CD8-positive, alpha-beta memory T cell (primary cell): ENCODE data around the gene SLC18A3. TPM values are rescaled to one million over a fixed set of nuclear protein-coding genes. Genes with fewer than 3 reads are reported as not detected.

Experiments used
- CTCF ChIA-PET: fragments of 350-600 bp; sonication (Branson Sonifier 250); formaldehyde crosslinking; loops from one replicate; lab custom pipeline; 2021; ENCODE audit warnings: antibody characterized with exemption; lab: Charles Lee
- POLR2A ChIA-PET: fragments of 350-600 bp; sonication (Branson Sonifier 250); formaldehyde crosslinking; loops from one replicate; lab custom pipeline; 2021; ENCODE audit warnings: antibody characterized with exemption; lab: Charles Lee
- DNase-seq, 5 donors: peaks; one replicate each; pipeline versions ENCODE4 v3.0.0 to v3.0.0-alpha.2; 2020 to 2022; ENCODE audit warnings: mixed read lengths in 1 of 5
- H3K27ac ChIP-seq: one replicate; pipeline ENCODE4 v1.7.0; 2013; ENCODE audit warnings: low read depth, mild to moderate bottlenecking, low read length, moderate library complexity
- H3K27me3 ChIP-seq: 2 replicates; pipeline ENCODE4 v1.7.0; 2013; ENCODE audit warnings: low read length, mild to moderate bottlenecking; ENCODE audit not compliant: insufficient read depth, poor library complexity, severe bottlenecking
- H3K36me3 ChIP-seq: 2 replicates; pipeline ENCODE4 v1.7.0; 2013; ENCODE audit warnings: mild to moderate bottlenecking, low read length, moderate library complexity; ENCODE audit not compliant: insufficient read depth
- H3K4me1 ChIP-seq: 2 replicates; pipeline ENCODE4 v1.7.0; 2013; ENCODE audit warnings: mild to moderate bottlenecking, low read length, moderate library complexity; ENCODE audit not compliant: insufficient read depth
- H3K4me3 ChIP-seq: 2 replicates; pipeline ENCODE4 v1.7.0; 2013; ENCODE audit warnings: mild to moderate bottlenecking, low read length
- H3K9me3 ChIP-seq: 2 replicates; pipeline ENCODE4 v1.7.0; 2013; ENCODE audit warnings: mild to moderate bottlenecking, low read length
- H3K27ac Mint-ChIP-seq, 8 donors: one replicate each; pipeline ENCODE4 v1.8.0; 2020 to 2021; ENCODE audit warnings: mixed read lengths in 8 of 8, mild to moderate bottlenecking in 6 of 8, inconsistent platforms in 3 of 8, moderate library complexity in 3 of 8
- H3K27me3 Mint-ChIP-seq, 2 donors: one replicate each; pipeline ENCODE4 v1.8.0; 2020 to 2021; ENCODE audit warnings: mixed read lengths in 2 of 2, mild to moderate bottlenecking in 1 of 2, moderate library complexity in 1 of 2
- H3K36me3 Mint-ChIP-seq, 3 donors: one replicate each; pipeline ENCODE4 v1.8.0; 2020 to 2021; ENCODE audit warnings: mixed read lengths in 3 of 3, inconsistent platforms in 1 of 3, mild to moderate bottlenecking in 1 of 3
- H3K4me1 Mint-ChIP-seq, 3 donors: one replicate each; pipeline ENCODE4 v1.8.0; 2020 to 2021; ENCODE audit warnings: mixed read lengths in 3 of 3, inconsistent platforms in 1 of 3, mild to moderate bottlenecking in 1 of 3
- H3K4me3 Mint-ChIP-seq, 7 donors: one replicate each; pipeline ENCODE4 v1.8.0; 2020 to 2021; ENCODE audit warnings: mixed read lengths in 7 of 7, mild to moderate bottlenecking in 6 of 7, moderate library complexity in 4 of 7, inconsistent platforms in 2 of 7
- H3K9me3 Mint-ChIP-seq, 5 donors: one replicate each; pipeline ENCODE4 v1.8.0; 2020 to 2022; ENCODE audit warnings: mixed read lengths in 5 of 5, mild to moderate bottlenecking in 3 of 5, moderate library complexity in 2 of 5, inconsistent platforms in 1 of 5
- polyA plus RNA-seq: library from polyadenylated mRNA; unstranded; fragments of 300-500 nt; fragmentation: Illumina TruSeq; gene quantifications from one replicate; pipeline ENCODE4 v1.2.3, GENCODE V29; 2021
- total RNA-seq, 2 experiments: library from RNA; stranded (reverse); gene quantifications; one replicate each; pipeline ENCODE4 v1.2.3, GENCODE V29; 2021

SLC18A3 gene
- total and polyA plus RNA-seq, 3 experiments from 2014 or later = not detected

DNA sequence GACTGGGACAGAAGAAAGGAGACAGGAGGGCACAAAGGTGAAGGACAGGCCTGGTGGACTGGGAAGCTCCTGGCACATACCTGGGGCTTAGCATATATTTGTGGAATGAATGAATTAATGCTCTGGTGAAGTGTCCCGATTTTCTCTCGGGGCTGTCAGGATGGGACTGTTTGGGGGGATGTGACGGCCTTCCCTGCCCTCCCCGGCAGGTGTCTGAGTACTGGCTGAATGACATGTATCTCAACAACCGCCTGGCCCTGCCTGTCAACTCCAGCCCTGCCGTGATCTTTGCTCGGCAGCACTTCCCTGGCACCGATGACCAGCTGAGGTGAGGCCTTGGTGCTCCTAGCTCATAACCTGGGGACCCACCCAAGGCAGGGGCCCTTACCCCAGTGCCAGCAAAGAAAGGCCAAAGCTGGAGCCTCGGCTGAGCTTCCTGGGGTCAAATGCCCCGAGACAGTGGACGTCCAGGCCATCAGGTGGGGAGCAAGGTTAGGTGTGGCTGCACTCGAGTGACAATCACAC, 10.2 kb downstream of the SLC18A3 start:
- POLR2A ChIA-PET = no interaction called here
- H3K36me3 Mint-ChIP-seq = no peaks in the 10 kb centered on the region
- H3K27ac ChIP-seq = no peak overlapping the region
- no peak for DNase-seq
- H3K4me1 ChIP-seq = no peaks in the 10 kb centered on the region
- H3K4me1 Mint-ChIP-seq = peaks cover 0 to 3% (median 0%) of the 10 kb centered on the region in 3 donors
- no peaks in the 10 kb centered on the region for H3K9me3 ChIP-seq
- no peaks in the 10 kb centered on the region for H3K36me3 ChIP-seq
- H3K27me3 Mint-ChIP-seq = peaks cover 30 to 58% of the 10 kb centered on the region in 2 donors
- no peak overlapping the region for H3K4me3 ChIP-seq
- peaks cover 8% of the 10 kb centered on the region for H3K27me3 ChIP-seq
- H3K27ac Mint-ChIP-seq = no peak overlapping the region
- CTCF ChIA-PET = no interaction called here
- no peak overlapping the region for H3K4me3 Mint-ChIP-seq
- no peaks in the 10 kb centered on the region for H3K9me3 Mint-ChIP-seq

DNA sequence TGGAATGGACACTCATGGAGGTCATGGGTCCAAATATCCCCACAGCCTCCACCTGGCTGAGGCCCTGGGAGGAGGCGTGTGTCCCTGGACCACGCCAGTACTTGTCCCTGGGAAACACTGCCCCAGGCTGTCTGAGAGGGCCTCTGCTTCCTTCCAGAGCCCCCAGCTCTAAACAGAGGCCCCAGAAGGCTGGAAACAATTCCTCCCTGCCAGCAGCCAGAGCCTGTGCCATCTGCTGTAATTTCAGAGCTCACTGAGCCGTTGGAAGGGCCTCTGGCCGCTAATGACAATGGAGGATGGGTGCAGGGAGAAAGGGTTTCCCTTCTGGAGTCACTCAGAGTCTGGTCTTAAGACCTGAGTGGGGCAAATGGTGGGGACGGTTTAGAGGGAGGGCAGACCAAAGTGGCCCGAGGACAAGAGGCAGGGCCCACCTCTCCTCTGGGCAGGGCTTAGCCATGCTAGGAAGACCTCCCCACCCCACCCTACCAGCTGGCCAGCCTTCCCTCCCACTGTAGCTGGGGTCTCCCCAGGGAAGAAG, 10.8 kb downstream of the SLC18A3 start:
- no peaks in the 10 kb centered on the region for H3K9me3 ChIP-seq
- no peak for DNase-seq
- Mint-ChIP-seq H3K4me3 (no peak overlapping the region), H3K4me1 (no peaks in the 10 kb centered on the region), H3K27ac (no peak overlapping the region), H3K27me3 (peaks cover 25 to 52% of the 10 kb centered on the region in 2 donors), H3K36me3 (no peaks in the 10 kb centered on the region), H3K9me3 (no peaks in the 10 kb centered on the region)
- CTCF ChIA-PET = no interaction called here
- POLR2A ChIA-PET = no interaction called here
- H3K36me3 ChIP-seq = no peaks in the 10 kb centered on the region
- no peak overlapping the region for H3K4me3 ChIP-seq
- H3K27me3 ChIP-seq = peaks cover 8% of the 10 kb centered on the region
- H3K27ac ChIP-seq = no peak overlapping the region
- H3K4me1 ChIP-seq = no peaks in the 10 kb centered on the region

DNA sequence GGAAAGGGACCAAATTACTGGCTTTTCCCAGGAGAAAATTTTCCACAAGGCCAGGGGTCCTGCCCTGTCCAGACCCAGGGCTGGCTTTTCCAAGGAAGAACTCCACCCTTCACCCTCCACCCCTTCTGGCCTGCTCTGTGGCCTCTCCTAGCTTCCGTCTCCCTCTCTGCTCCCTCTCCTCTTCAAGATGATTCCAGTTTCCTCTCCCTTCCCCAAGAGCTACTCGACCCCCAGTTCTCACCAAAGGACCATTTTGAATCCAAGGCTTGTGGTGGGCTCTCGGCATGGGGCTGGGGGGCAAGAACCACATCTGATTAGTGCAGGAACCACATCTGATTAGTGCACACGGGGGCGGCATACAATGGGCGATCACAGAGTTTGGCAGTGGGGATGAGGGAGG, 11.5 kb downstream of the SLC18A3 start:
- H3K27me3 ChIP-seq = peaks cover 5% of the 10 kb centered on the region
- CTCF ChIA-PET = no interaction called here
- H3K27ac ChIP-seq = no peak overlapping the region

DNA sequence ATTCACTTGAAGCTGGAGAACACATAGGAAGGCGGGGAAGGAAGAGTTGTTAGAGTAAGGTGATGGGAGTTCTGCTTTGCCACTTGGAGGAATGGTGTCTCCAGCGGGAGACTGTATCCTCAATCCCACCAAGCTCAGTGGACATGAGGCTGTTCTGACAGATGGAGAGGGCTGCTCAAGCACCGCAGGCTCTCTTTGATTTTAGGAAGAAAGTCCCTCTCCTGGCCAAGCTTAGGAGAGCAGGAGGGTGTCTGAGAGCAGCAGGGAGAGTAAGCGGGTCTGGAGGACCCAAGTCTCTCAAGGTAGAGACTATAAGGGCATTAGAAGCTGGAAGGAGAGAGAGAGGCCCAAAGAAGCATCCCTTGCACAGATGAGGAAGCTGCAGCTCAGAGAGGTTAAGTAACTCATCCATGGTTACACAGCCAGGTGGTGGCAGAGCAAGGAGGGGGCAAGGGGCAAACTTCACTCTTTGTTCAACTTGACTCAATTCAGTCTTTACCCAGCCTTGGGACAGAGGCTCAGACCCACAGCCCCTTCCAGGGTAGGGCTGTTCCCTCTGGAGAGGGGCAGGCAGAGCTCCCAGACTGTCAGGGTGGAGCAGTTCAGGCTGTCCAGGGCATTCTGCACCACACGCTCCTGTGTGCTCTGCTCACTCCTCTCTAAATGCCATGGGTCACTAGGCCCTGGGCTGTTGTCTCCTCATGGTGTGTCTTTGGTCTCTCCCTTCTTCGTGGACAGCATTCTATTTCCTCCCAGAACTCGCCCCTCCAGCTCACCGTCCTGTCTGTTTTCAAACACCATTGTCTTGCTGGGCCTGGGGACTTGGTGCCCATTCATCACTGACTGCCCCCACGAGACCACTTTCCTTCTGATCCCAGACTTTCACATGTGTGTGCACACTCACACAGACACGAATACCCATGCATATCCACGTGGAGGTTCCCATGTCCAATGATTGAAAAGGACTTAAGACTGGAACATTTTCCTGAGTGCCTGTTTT, 12.6 kb downstream of the SLC18A3 start:
- no peaks in the 10 kb centered on the region for H3K9me3 Mint-ChIP-seq
- no peak for DNase-seq
- Histone ChIP-seq H3K27ac (no peak overlapping the region), H3K36me3 (no peaks in the 10 kb centered on the region), H3K4me1 (no peaks in the 10 kb centered on the region), H3K9me3 (no peaks in the 10 kb centered on the region), H3K4me3 (no peak overlapping the region), H3K27me3 (no peaks in the 10 kb centered on the region)
- ChIA-PET POLR2A (no interaction called here), CTCF (interaction anchor here (0.6 kb wide), 1 partner anchor 29 kb away, joined by 3 read pairs; no protein-coding TSS in a partner anchor)
- no peak overlapping the region for H3K4me3 Mint-ChIP-seq
- H3K27ac Mint-ChIP-seq = no peak overlapping the region
- no peaks in the 10 kb centered on the region for H3K36me3 Mint-ChIP-seq
- H3K4me1 Mint-ChIP-seq = no peaks in the 10 kb centered on the region
- H3K27me3 Mint-ChIP-seq = peaks cover 22 to 34% of the 10 kb centered on the region in 2 donors

More for the DNA sequence above, 11.5 kb downstream of the SLC18A3 start:
- Mint-ChIP-seq H3K27ac (no peak overlapping the region), H3K9me3 (no peaks in the 10 kb centered on the region), H3K4me3 (no peak overlapping the region), H3K36me3 (no peaks in the 10 kb centered on the region), H3K27me3 (peaks cover 23 to 46% of the 10 kb centered on the region in 2 donors), H3K4me1 (no peaks in the 10 kb centered on the region)
- Histone ChIP-seq H3K36me3 (no peaks in the 10 kb centered on the region), H3K9me3 (no peaks in the 10 kb centered on the region), H3K4me3 (no peak overlapping the region), H3K4me1 (no peaks in the 10 kb centered on the region)
- POLR2A ChIA-PET = no interaction called here
- DNase-seq = no peak

DNA sequence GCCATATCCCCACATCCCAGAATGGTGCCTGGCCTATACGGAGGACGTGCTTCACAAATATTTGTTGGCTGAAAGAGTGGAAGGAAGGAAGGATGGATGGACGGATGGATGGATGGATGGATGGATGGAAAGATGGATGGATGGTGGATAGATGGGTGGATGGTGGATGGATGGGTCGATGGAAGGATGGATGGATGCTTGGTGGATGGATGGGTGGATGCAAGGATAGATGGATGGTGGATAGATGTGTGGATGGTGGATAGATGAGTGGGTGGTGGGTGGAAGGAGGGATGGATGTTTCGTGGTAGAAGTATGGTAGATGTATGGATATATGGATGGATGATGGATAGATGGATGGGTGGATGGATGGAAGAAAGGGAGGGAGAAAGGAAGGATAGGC, 14.5 kb downstream of the SLC18A3 start:
- no peaks in the 10 kb centered on the region for H3K9me3 Mint-ChIP-seq
- POLR2A ChIA-PET = no interaction called here
- Histone ChIP-seq H3K27me3 (no peaks in the 10 kb centered on the region), H3K4me3 (no peak overlapping the region), H3K9me3 (no peaks in the 10 kb centered on the region), H3K4me1 (no peaks in the 10 kb centered on the region), H3K27ac (no peak overlapping the region), H3K36me3 (no peaks in the 10 kb centered on the region)
- H3K36me3 Mint-ChIP-seq = no peaks in the 10 kb centered on the region
- no peak for DNase-seq
- peaks cover 11 to 15% of the 10 kb centered on the region in 2 donors for H3K27me3 Mint-ChIP-seq
- H3K4me1 Mint-ChIP-seq = no peaks in the 10 kb centered on the region
- H3K4me3 Mint-ChIP-seq = no peak overlapping the region
- CTCF ChIA-PET = no interaction called here
- no peak overlapping the region for H3K27ac Mint-ChIP-seq

DNA sequence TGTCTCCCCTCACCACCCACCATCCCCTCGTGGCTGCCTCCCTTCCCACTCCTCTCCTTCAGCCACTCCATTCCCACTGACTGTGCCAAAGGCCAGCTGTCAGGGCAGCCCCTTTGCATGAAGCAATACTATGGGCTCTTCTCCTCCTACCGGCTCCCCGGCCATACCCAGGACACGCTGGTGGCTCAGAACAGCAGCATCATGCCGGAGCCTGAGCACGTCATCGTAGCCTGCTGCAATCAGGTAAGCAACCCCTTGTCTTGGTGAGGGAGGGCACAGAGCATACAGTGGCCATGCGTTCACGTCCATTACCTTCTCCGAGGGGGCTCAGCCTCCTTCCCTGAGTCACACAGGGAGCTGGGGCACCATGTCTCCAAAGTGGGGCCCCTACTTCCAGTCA, 15.3 kb downstream of the SLC18A3 start:
- ChIA-PET CTCF (no interaction called here), POLR2A (no interaction called here)
- no peaks in the 10 kb centered on the region for H3K36me3 ChIP-seq
- H3K4me1 ChIP-seq = no peaks in the 10 kb centered on the region
- Mint-ChIP-seq H3K27me3 (peaks cover 5 to 8% of the 10 kb centered on the region in 2 donors), H3K27ac (no peak overlapping the region), H3K4me3 (no peak overlapping the region), H3K36me3 (no peaks in the 10 kb centered on the region), H3K4me1 (no peaks in the 10 kb centered on the region), H3K9me3 (no peaks in the 10 kb centered on the region)
- H3K9me3 ChIP-seq = no peaks in the 10 kb centered on the region
- H3K27me3 ChIP-seq = no peaks in the 10 kb centered on the region
- H3K4me3 ChIP-seq = no peak overlapping the region
- DNase-seq = no peak
- no peak overlapping the region for H3K27ac ChIP-seq

DNA sequence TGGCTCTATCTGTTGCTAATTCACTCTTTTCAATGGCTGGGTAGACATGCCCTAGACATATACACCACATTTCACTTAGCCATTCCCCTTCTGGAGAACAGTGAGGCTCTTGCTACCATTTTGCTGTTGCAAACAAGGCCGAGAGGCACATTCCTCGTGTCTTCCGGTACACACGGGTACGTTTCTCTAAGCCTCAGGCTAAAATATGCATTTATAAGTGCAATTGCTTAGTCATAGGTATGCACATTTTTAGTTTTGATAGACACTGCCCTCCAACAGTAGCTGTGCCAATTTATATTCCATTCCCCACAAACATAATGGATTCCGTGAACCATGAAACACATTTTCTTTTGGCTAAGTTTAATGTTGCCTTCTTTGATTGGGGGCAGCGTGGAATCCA, 16.9 kb downstream of the SLC18A3 start:
- CTCF ChIA-PET = no interaction called here
- Histone ChIP-seq H3K9me3 (no peaks in the 10 kb centered on the region), H3K4me3 (no peak overlapping the region), H3K27me3 (no peaks in the 10 kb centered on the region), H3K27ac (no peak overlapping the region), H3K36me3 (no peaks in the 10 kb centered on the region), H3K4me1 (no peaks in the 10 kb centered on the region)
- peaks cover 3 to 8% of the 10 kb centered on the region in 2 donors for H3K27me3 Mint-ChIP-seq
- no peaks in the 10 kb centered on the region for H3K36me3 Mint-ChIP-seq
- no peak overlapping the region for H3K27ac Mint-ChIP-seq
- DNase-seq = no peak
- H3K4me1 Mint-ChIP-seq = no peaks in the 10 kb centered on the region
- no peaks in the 10 kb centered on the region for H3K9me3 Mint-ChIP-seq
- POLR2A ChIA-PET = no interaction called here
- no peak overlapping the region for H3K4me3 Mint-ChIP-seq

DNA sequence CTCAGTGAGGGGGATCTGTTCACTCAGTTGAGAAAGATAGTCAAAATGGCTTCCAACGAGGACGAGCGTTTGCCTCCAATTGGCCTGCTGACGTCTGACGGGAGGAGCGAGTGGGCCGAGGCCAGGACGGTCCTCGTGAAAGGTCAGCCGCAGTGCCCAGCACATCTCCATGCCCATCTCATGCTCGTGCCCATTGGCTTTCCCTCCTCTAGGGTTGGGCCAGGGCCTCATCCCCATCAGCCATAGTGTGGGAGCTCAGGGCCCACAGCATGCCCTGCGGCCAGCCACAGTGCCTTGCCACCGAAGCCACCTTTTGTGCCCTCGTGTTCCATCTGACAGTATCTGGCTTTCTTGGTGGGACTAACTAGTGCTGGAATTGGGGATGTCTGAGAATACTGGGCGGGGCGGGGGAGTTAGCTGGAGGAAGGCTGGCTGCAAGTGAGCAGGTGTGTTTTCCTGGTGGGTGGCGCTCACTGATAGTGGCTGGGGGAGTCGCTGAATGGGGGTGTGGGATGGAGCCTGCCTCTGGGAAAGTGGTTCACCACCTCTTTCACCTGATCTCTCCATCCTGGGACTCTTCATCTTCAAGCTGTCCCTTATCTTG, 17.6 kb downstream of the SLC18A3 start:
- no peak overlapping the region for H3K4me3 ChIP-seq
- no peaks in the 10 kb centered on the region for H3K9me3 Mint-ChIP-seq
- no peak for DNase-seq
- H3K9me3 ChIP-seq = no peaks in the 10 kb centered on the region
- no peak overlapping the region for H3K27ac ChIP-seq
- no peak overlapping the region for H3K27ac Mint-ChIP-seq
- H3K27me3 Mint-ChIP-seq = peaks cover 3 to 8% of the 10 kb centered on the region in 2 donors
- H3K4me1 Mint-ChIP-seq = no peaks in the 10 kb centered on the region
- no peaks in the 10 kb centered on the region for H3K4me1 ChIP-seq
- no peak overlapping the region for H3K4me3 Mint-ChIP-seq
- no peaks in the 10 kb centered on the region for H3K36me3 ChIP-seq
- POLR2A ChIA-PET = no interaction called here
- CTCF ChIA-PET = no interaction called here
- no peaks in the 10 kb centered on the region for H3K27me3 ChIP-seq
- no peaks in the 10 kb centered on the region for H3K36me3 Mint-ChIP-seq
